ENCODE data around the gene WDR75. TPM values are rescaled to one million over a fixed set of nuclear protein-coding genes. Genes with fewer than 3 reads are reported as not detected.

The WDR75 gene
- total RNA-seq, 1 donor = 47.5 TPM

DNA sequence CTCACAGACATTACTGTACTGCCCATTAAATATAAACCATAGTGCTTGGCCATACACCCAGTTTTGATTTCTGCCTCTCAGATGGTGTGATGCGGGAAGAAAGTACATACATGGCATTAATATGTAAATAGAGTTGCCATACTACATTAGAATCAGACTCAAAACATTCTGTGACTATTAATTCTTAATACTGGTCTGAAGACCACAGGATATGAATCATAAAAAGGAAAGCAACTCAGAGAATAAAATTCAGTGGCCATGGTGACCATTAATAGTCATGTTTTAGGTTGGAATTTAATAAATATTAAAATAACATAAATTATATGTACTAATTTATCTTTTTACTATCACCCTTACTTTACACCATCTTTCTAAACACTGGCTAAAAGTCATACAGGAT, 33.0 kb upstream of the WDR75 start:
- TF ChIP-seq, protein P1, sequence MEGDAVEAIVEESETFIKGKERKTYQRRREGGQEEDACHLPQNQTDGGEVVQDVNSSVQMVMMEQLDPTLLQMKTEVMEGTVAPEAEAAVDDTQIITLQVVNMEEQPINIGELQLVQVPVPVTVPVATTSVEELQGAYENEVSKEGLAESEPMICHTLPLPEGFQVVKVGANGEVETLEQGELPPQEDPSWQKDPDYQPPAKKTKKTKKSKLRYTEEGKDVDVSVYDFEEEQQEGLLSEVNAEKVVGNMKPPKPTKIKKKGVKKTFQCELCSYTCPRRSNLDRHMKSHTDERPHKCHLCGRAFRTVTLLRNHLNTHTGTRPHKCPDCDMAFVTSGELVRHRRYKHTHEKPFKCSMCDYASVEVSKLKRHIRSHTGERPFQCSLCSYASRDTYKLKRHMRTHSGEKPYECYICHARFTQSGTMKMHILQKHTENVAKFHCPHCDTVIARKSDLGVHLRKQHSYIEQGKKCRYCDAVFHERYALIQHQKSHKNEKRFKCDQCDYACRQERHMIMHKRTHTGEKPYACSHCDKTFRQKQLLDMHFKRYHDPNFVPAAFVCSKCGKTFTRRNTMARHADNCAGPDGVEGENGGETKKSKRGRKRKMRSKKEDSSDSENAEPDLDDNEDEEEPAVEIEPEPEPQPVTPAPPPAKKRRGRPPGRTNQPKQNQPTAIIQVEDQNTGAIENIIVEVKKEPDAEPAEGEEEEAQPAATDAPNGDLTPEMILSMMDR (IDR thresholded peaks at IDR 0.05; ENCODE audit: insufficient read depth, low read depth, low read length) = no peak
- DNase-seq (ENCODE audit: low read depth) = no peak
- no peak overlapping the region for H3K4me3 ChIP-seq (ENCODE audit: low read depth, low read length)

DNA sequence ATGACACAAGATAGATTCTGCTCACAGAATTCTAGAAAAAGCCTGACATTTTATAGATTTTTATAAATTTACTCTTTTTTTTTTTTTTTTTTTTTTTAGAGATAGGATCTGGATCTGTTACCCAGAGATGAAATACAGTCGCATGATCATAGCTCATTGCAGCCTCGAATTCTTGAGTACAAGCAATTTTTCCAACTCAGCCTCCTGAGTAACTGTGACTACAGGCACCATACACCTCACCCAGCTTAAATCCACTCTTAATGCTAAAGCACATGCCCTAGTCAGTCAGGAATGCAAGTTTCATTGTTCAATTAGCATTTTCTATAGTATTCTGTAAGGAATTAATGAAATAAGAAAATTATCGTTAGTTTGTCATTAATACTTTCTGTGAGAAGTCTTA, 32.1 kb upstream of the WDR75 start:
- H3K4me3 ChIP-seq (ENCODE audit: low read depth, low read length) = no peak overlapping the region
- TF ChIP-seq, protein P1 (IDR thresholded peaks at IDR 0.05; ENCODE audit: insufficient read depth, low read depth, low read length) = no peak
- DNase-seq (ENCODE audit: low read depth) = no peak

- TF ChIP-seq, protein P1 (IDR thresholded peaks at IDR 0.05; ENCODE audit: insufficient read depth, low read depth, low read length) = no peak
- no peak for DNase-seq (ENCODE audit: low read depth)
- H3K4me3 ChIP-seq (ENCODE audit: low read depth, low read length) = no peak overlapping the region
Measured at GRCh38 chr2:189409647-189410046, 31.6 kb upstream of the WDR75 start.

- DNase-seq (ENCODE audit: low read depth) = peak; percentile 98
- H3K4me3 ChIP-seq (ENCODE audit: low read depth, low read length) = no peak overlapping the region
- TF ChIP-seq, protein P1 (IDR thresholded peaks at IDR 0.05; ENCODE audit: insufficient read depth, low read depth, low read length) = no peak
Measured at GRCh38 chr2:189411860-189412259, 29.4 kb upstream of the WDR75 start.

- TF ChIP-seq, protein P1 (IDR thresholded peaks at IDR 0.05; ENCODE audit: insufficient read depth, low read depth, low read length) = peak; percentile 63
- peak; percentile 79 for DNase-seq (ENCODE audit: low read depth)
- H3K4me3 ChIP-seq (ENCODE audit: low read depth, low read length) = no peak overlapping the region
Measured at GRCh38 chr2:189412330-189412953, 28.8 kb upstream of the WDR75 start.

GRCh38 chr2:189413249-189413648, 28.0 kb upstream of the WDR75 start:
- TF ChIP-seq, protein P1 (IDR thresholded peaks at IDR 0.05; ENCODE audit: insufficient read depth, low read depth, low read length) = no peak
- no peak overlapping the region for H3K4me3 ChIP-seq (ENCODE audit: low read depth, low read length)
- no peak for DNase-seq (ENCODE audit: low read depth)

DNA sequence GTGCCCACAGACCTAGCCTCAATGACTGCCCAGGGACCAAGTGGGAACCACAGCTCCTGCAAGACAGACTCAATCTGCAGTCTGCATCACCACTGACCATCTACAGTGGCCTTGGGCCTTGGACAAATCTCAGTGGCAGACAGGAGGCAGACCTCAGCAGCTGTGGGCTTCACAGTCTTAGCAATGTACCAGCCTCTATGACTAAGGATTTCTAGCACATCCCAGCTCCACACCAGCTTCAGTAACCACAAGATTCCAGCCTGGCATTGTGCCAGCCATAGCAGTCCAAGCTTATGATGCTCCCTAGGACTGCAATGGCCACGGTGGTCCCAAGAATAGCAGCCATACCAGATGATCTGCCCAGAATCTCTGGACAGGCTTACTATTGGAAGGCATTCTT, 19.6 kb upstream of the WDR75 start:
- no peak overlapping the region for H3K4me3 ChIP-seq (ENCODE audit: low read depth, low read length)
- TF ChIP-seq, protein P1 (IDR thresholded peaks at IDR 0.05; ENCODE audit: insufficient read depth, low read depth, low read length) = peak; percentile 27
- DNase-seq (ENCODE audit: low read depth) = peak; percentile 80

All from fibroblast of villous mesenchyme (primary cell).